GM12801 (cell line): ENCODE measurements around the gene ARHGAP24.

ENCODE experiments used
- CTCF ChIP-seq: IDR thresholded peaks from one replicate; pipeline ENCODE4 v1.5.1; 2011; ENCODE audit warnings: control low read depth; ENCODE audit not compliant: insufficient read length; ENCODE audit errors: extremely low read depth

The ARHGAP24 gene

GRCh38 chr4:85929961-85930665 is 455.2 kb downstream of the ARHGAP24 start:
- TF ChIP-seq CTCF: no peak

DNA sequence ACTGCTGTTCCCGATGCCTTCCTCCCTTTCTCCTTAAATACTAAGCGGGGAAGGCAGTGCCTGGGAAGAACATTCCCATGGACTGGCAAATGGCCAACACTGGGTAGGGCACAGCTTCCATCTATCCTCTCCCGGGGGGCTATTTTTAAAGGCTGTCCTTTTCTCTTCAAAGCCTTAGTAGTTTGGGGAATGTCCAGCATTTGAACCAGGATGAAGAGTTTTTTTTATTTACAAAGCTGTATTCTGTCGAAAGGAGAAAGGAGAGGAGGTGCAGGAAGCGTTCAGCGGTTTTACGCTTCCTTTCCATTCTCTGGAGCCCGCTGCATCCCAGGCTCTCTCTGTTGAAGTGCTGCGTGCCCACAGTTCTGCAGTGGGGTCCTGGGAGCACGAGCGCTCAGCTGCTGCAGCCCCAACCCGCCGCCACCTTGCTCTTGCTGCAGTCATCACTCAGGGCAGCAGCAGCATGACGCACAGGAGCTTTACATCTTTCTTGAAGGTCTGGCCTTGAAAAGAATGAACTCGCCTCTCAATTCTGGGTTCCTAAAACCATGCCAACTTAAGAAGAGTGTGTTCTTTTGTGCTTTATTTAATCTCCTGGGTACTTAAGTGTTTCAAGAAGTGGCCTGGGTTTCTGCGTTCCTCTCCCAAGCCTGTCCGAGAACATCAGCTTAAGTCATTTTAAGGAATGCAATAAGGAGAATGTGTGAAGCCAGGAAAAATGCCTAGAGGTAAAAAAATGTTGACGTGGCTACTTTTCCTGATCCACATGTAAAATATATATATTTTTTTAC is 457.7 kb downstream of the ARHGAP24 start:
- TF ChIP-seq CTCF: no peak

GRCh38 chr4:85933291-85933640 is 458.3 kb downstream of the ARHGAP24 start:
- TF ChIP-seq CTCF: no peak

DNA sequence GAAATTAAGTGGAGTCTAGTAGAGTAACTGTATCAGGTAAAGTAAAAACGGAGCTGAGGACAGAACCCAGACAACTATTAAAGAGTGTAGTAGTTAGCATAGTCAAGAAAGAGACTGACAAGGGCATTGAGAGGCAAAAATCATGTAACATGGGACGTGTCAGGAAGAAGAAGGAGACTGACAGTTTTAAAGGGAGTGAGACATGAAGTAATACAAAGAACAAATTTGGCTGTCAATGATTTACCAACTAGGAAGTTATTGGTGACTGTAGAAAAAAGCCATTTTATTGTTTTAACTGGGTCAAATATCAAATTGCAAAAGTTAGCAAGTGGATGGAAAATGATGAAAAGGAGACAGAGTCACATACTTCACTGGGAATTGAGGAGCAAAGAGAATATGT is 462.6 kb downstream of the ARHGAP24 start:
- TF ChIP-seq CTCF: no peak

DNA sequence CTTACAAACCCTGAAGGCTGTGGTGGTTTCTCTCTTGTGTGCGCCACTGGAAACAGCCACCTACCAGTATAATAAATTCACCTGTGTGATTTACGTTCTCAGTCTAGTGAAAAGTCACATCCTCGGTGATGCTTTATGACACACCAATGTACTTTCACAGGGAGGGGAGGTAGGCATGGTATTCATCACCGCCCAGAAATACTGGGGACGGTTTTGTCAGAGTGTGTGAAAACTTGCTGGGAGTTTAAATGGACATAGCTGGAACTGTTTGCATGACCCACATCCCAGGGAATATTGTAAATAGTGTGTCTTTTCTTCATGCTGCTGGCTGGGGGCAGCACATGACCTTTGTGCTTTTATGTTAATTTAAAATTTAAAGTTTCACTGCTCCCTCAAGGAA is 463.1 kb downstream of the ARHGAP24 start:
- TF ChIP-seq CTCF: no peak

- TF ChIP-seq CTCF: no peak
These were observed 464.0 kb downstream of the ARHGAP24 start for GRCh38 chr4:85938902-85939301.

DNA sequence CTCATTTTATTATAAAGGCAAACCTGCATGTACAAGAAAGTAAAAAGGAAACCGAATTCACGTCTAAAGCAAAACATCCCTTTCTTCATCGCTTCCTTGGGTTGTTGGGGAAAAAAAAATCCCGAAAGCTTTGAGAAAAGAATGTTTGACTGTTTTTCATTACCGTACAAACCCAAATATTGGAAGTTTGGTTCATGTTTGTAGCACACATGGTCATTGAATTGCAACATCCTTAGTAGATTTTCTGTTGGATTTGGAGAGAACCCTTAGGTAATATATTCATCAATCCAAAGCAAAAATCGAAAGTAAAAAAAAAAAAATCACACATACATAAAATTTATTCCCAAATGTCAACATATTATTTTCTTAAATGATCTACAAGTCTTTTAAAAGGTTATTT is 464.6 kb downstream of the ARHGAP24 start:
- no peak for TF ChIP-seq CTCF
